RPMI8226 (cell line): ENCODE data around the gene EPHX1.
"Not testable (repeated sequence)": the region's sequence is repeated elsewhere in the genome, so short reads cannot be mapped to it uniquely, and the experiment has no call there.

Experiments used
- DNase-seq: peaks from one replicate; pipeline ENCODE4 v3.0.0-alpha.2; 2015

The EPHX1 gene

DNA sequence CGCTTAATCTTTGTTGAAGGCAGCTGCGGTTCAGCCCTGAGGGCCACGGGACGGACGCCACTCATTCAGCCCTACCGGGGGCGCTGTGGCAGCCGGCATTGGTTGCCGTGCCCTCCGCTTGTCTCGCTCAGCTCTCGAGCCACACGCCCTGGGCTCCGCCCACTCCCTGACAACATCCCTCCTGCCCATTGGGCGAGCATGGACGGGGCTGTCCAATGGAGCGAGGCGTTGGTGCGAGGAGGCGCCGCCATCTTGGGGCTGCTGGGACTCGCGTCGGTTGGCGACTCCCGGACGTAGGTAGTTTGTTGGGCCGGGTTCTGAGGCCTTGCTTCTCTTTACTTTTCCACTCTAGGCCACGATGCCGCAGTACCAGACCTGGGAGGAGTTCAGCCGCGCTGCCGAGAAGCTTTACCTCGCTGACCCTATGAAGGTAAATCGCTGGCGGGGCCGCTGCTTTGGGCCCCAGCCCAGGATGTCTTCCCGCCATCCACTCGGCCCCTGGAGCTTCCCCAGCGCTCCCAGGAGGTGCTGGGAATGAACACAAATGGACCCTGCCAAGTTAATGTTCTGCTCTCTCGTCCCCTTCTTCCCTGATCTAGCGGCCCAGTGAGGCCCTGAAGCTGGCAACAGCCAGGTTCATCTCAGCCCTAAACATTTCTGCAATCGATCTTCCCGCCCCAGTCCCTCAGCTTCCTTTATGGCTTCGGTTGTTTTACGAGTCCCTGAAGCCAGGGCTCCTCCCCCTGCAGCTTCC, 32.2 kb upstream of the EPHX1 start, which contains the start of gene SRP9:
SRP9 (plus strand) TSS at position 244 of the 754 bp plus-strand sequence; CDS start at position 359, 115 bp downstream.
- DNase-seq, result peak; percentile 100

DNA sequence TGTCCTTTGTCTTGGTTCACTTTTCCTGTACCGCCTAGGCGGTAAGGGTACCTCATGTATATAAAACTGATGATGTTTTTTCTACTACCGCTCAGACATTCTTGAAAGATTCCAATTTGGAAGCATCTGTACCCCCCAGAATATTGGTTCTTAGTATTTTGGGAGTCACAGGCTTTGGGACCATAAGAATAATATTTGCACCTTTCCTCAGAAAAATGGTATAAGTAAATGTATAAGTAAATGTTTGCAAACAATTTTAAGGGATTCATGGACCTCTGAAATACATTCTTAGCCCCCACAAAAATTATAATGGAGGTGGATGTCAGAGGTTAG, 31.6 kb upstream of the EPHX1 start:
- DNase-seq, result no peak

DNA sequence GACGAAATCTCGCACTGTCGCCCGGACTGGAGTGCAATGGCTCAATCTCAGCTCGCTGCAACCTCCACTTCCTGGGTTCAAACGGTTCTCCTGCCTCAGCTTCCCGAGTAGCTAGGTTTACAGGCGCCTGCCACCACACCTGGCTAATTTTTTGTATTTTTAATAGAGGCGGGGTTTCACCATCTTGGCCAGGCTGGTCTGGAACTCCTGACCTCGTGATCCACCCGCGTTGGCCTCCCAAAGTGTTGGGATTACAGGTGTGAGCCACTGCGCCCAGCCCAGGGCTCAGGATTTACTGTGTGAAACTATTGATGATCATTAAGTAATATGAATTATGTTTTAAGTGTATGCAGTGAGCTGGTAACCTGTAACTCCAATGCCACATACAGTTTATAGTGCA, 30.8 kb upstream of the EPHX1 start:
- not testable (repeated sequence) for DNase-seq

DNA sequence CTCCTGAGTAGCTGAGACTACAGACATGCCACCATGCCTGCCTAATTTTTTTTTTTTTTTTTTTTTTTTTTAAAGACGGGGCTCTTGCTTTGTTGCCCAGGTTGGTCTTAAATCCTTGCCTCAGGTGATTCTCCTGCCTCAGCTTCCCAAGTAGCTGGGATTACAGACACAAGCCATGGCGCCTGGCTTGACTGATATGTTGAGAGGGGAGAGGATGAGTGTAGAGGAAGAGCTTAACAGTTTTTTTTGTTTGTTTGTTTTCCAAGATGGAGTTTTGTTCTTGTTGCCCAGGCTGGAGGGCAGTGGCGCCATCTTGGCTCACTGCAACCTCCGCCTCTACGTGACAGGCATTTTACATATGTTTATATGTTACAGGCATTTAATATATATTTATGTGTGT, 29.8 kb upstream of the EPHX1 start:
- no peak for DNase-seq

DNA sequence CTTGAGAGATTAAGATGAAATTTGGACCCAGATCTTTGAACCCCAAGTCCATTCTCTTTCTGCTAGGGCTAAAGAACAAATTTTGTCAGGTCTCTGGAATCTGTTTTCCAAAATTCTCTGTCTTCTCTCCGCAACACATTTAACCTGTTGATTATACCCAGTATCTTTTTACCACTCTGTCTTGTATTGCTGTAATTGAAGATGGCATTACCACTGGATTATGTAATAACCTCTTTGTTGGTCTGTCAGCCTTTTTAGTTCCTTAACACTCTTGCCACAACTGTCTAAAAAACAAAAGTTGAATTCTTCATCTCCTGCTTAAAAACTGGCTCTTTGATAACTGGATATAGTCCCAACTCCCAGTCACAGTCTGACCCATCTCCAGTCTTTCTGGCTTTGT, 29.3 kb upstream of the EPHX1 start:
- no peak for DNase-seq

DNA sequence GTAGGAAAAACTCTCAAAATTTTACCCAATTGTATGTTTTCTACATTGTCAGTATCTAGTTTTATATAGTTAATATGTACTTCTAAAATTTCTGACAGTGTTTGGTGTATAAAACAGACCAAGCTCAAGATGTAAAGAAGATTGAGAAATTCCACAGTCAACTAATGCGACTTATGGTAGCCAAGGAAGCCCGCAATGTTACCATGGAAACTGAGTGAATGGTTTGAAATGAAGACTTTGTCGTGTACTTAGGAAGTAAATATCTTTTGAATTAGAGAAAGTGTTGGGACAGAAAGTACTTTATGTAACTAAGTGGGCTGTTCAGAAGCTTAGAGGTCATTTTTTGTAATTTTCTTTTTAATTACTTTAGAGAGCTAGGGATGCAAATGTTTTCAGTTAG, 20.8 kb upstream of the EPHX1 start:
- not testable (repeated sequence) for DNase-seq

DNA sequence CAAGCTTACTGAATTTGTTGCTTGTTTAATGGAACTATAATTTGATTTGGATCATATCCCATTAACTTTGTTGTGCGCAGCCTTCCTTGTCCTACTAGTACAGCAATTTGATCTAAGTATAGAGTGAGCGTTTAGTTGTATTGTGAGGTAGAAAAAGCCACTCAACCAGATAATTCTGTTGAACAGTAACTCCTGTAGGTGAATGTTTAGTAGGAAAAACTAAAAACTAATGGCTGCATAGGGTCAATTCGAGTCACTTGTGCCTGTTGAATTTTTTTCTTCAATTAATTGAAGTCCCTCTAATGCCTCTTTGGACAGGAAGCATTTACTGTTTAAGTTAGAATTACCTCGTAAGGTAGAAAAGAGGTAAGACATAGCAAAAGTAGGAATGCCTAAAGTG, 15.0 kb upstream of the EPHX1 start:
- no peak for DNase-seq

DNA sequence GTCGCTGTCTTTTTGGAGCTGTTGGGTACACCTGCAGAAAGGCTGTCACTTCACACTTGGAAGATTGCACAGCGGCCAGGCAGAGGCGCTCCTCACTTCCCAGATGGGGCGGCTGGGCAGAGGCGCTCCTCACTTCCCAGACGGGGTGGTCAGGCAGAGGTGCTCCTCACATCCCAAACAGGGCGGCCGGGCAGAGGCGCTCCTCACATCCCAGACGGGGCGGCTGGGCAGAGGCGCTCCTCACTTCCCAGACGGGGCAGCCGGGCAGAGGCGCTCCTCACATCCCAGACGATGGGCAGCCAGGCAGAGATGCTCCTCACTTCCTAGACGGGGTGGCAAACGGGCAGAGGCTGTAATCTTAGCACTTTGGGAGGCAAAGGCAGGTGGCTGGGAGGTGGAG, 13.8 kb upstream of the EPHX1 start:
- DNase-seq, result not testable (repeated sequence)

DNA sequence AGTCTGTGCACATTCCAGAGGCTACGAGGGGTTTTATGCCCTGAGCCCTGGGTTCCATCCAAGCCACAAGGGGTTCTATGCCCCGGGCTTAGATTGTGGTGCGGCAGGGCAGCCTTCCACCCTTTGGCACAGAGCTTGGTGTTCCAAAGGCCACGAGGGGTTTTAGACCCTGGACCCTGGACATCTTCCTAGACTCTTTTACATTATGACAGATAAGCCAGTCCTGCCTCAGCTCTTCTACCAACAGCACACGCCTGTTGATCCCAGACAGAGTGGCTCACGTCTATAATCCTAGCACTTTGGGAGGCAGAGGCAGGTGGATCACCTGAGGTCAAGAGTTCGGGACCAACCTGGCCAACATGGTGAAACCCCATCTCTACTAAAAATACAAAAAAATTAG, 8.8 kb upstream of the EPHX1 start:
- not testable (repeated sequence) for DNase-seq

DNA sequence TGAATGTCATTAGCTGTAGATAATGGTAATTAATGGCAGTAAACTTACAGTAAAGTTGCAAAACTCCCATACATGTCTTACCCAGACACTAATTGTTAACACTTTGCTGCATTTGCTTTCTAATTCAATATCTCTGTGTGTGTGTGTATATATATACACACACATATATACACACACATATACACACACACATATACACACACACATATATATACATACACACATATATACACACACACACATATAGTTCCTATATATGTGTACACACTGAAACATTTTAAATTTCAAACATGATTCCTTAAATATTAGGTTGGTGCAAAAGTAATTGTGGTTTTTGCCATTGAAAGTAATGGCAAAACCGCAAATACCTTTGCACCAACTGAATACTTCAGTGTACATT, 3.7 kb upstream of the EPHX1 start:
- no peak for DNase-seq

DNA sequence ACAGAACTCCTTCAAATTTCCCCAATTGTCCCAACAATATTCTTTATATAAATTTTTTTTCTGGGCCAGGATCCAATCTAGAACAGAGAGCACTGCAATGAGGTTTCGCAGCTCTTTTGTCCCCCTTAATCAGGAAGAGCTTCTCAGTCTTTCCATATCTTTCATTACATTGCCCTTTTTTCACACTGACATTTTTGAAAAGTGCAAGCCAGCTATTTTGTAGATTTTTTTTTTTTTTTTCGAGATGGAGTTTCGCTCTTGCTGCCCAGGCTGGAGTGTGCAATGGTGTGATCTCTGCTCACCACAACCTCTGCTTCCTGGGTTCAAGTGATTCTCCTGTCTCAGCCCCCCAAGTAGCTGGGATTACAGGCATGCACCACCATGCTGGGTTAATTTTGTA, 3.2 kb upstream of the EPHX1 start:
- not testable (repeated sequence) for DNase-seq

DNA sequence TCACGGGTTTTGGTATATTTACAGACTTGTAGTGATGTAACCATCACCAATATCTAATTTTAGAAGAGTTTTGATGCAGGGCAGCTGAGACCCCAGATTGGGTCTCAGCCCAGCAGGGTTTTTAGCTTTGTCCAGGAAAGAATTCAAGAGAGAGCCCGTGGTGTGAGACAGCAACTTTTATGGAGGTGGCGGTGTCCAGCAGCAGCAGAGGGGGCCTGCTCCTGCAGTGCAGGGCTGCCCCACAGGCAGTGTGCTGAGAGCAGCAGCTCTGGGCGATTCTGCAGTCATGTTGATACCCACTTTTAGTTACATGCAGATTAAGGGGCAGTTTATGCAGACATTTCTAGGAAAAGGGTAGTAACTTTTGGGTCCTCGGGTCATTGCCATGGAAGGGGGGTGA, 1.8 kb upstream of the EPHX1 start:
- no peak for DNase-seq

DNA sequence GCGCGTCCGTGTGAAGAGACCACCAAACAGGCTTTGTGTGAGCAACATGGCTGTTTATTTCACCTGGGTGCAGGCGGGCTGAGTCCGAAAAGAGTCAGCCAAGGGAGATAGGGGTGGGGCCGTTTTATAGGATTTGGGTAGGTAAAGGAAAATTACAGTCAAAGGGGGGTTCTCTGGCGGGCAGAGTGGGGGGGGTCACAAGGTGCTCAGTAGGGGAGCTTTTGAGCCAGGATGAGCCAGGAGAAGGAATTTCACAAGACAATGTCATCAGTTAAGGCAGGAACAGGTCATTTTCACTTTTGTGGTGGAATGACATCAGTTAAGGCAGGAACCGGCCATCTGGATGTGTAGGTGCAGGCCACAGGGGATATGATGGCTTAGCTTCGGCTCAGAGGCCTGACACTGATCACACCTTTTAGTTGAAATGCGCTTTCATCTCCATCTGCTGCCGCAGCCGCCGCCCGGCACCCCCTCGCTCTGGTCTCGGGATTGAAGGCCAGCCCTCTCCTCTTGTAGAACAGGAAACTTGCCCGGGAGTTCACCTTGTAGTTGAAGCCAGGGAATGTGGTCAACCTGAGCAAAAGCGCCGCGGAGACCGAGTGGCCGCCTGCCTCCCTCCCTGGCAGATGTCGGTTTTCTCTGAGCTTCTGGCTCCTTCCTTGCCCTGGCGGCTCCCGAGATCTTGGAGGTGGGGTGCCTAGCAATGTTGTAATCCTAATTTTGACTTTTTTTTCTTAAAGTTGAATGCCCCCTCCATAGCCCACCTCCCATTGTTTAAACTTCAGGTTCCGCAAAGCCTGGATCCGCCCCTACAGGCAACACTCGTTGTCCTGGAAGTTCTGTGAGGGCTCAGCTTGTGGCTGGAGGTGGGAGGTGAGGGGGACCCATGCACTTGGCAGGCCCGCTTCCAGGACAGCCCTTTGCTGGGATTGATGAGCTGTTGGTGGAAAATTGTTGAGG, 935 bp downstream of the EPHX1 start:
- DNase-seq, result peak; percentile 54

DNA sequence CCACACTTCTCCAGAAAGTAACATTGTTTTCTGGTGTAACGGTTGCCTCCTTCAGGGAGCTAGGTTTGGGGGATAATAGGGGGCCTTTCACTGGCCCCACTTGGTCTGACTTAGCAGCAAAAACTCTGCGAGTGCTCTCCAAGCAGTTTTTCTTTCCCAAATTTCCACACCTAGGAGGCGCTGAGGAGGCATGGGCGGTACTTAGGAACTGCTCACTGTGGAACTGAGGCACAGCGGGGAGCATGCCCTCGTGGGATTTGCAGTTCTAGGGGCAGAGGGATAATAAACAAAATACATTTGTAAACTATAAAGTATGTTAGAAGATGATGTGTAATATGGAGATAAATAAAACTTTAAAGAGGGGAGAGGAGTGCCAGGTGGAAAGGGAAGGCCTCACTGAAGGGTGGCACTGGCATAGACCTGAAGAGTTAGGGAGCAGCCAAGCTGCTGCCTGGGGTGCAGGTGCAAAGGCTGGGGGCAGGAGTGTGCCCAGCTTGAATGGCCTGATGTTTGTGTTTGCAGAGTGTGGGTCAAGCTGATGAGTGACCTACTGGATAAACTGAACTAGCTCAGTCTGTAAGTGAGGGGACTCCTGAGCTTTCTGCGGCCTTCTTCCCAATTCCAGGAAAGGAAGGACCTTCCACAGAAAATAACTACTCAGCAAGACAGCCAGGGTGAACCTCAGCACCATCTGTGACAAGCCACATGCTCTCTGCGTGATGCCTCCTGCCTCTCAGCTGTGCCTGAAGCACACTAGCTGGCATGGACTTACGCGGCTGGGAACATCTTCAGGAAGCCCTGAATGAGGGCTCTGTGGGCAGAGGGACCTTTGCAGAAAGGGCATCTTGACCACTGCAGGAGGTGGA, 1.9 kb downstream of the EPHX1 start:
- DNase-seq, result peak; percentile 58

DNA sequence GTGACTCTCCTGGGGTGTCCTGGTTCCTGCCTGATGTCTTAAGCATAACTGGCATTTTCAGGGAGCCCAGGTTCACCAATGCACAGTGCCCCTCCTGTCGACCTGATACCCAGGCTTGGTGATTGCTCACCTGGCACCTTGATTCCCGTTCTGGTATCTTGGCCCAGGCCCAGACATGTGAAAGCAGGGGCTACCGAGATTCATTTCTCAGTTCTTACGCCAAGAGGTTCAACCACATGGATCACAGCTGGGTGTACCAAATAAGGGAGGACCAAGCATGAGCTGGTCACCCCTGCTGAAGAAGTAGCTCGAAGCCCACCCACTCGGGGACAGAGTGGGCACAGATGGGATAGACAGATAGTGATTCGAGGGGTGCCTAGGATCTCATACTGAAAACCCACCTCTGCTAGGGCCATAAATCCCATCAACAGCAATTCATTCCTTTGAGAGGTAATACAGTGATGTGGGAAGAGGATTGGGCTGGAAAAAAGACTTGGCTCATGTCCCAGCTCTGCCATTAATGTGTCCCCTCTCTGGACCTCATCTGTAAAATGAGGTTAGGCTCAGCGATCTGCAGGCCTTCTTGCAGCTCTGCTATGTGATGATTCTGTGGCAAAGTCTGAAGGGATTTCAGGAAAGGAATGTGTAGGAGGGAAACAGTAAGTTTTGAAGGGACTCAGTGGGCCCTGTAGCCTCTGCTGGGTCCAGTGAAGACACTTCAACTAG, 2.7 kb downstream of the EPHX1 start:
- DNase-seq, result peak; percentile 38

DNA sequence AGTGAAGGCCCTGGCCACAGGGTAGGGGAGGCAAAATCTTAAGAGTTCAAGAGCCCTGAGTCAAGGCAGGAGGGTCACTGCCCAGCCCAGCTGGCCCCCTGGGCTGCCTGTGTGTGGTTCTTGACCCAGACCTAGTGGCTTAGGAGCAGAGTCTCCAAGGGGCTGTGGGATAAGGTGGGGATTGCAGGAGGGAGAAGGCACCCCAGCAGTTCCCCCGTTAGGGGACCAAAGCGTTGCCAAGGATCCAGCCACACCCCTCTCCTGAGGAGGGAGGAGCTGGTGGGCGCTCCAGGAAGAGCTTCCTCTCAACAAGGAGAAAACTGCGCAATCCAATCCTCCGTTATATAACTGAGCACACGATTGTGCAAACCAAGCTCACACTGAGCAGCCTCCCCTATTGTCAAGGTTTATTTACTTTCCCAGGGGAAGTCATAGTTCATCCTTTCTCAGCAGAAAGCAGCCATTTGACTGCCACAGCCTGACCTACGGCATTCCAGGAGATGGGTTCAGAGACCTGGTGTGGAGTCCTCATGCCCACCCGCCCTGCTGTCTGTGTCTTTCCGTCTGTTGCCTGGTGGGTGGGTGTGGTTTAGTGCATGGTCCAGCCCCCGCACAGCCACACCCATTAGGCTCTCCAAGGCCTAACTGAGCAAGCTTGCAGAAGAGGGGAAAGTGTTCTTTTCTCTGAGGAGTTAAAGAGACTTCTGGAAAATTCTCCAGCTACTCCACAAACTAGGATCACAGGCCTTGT, 3.5 kb downstream of the EPHX1 start:
- DNase-seq, result no peak

DNA sequence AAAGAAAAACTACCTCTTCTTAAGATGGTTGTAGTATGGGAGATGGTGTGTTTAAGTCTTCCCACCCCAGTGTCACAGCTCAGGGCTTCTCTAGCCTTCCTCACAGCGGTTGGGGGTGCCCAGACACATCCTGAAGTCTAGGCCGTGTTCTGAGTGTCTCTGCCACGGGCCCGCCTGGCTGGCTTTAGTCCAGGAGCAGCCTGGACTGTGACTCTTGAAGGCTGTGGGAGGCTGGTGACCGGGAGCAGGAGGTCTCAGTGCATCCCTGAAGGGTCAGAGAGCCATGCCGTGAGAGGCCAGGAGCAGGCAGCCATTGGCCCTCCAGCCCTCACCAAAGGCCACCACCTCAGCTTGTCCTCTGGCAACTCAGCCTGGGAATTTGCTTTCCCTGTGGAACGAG, 4.5 kb downstream of the EPHX1 start:
- no peak for DNase-seq

DNA sequence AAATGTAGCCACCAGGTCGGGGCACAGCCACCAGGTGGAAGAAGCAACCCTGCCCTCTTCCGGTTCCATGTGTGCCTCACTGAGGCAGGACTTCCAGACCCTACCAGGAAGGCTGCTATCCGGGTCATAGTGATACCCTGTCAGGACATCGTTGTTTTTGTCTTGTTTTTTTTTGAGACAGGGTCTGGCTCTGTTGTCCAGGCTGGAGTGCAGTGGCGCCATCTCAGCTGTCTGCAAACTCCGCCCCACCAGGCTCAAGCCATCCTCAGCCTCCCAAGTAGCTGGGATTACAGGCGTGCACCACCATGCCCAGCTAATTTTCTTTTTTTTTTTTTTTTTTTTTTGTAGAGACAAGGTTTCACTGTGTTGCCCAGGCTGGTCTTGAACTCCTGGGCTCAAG, 5.2 kb downstream of the EPHX1 start:
- not testable (repeated sequence) for DNase-seq

DNA sequence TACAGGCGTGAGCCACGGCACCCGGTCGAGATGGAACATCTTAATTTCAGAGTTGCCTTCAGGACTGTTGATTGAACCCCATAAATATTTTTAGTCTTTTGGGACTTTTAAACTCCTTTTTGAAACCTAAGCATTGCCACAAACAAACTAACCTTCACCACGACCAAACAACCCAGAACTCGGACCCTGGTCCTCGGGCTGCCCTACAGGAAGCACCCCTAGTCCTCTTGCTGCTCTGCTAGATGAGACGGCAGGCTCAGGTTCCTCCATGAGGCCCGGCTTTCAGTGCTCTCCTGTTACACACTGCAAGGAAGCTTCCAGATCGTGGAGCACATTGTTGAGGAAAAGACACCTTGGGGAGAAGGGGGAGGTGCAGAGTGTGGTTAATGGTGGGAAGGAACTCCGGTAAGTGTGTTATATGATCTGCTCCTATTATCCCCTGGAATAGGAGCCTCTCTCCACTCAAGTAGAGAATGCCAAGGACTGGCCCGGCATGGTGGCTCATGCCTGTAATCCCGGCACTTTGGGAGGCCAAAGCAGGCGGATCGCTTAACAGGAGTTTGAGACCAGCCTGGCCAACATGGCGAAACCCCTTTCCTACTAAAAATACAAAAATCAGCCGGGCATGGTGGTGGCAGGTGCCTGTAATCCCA, 5.7 kb downstream of the EPHX1 start:
- no peak for DNase-seq

DNA sequence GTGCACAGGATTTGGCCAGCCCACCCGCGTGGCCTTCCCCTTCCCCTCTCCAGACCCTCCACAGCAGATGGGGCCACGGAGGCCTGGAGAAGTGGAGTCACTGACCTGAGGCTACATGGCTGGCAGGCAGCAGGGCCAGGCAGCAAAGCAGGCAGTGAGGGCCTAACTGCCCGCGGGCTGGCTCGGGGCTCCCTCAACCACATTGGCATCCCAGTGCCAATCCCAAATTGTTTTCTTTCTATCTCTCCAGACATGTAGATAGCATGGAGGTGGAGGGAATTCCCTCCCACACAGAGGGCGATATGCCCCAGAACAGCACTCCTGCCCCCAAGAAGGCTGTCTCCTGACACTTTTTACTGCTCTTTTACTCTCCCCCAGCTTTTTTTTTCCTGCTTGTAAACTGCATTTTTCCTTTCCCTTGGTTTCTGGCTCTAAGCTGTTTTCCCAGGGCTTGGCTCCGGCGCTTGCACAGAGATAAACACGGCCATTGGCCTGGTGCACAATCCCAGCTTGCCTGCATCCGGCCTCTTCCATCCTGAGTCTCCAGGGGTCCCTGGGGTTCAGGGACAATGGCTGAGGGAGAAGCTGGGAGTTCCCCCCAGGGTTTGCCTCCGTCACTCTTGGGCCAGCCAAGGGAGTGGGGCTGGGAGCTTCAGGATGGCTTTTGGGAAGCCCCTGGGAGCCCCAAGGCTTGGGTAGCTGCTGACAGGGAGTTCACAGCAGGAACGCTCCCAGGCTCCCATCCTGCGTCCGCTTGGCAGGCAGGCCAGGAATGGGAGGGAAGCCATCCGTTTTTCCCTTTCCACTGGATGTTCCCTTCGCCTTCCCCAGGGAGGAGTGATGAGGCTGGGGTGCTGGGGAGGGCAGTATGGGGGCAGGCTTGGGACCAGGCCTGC, 7.0 kb downstream of the EPHX1 start:
- DNase-seq, result no peak
